ENCODE measurements around the gene PYDC2.

The PYDC2 gene

GRCh38 chr3:191461113-191461595, at the start of gene PYDC2:
TSS of gene PYDC2 (plus strand) at chr3:191461163. CDS start at chr3:191461163, 0 bp downstream.
- no peak for DNase-seq (ENCODE audit: low read depth in 2 of 2)

DNA sequence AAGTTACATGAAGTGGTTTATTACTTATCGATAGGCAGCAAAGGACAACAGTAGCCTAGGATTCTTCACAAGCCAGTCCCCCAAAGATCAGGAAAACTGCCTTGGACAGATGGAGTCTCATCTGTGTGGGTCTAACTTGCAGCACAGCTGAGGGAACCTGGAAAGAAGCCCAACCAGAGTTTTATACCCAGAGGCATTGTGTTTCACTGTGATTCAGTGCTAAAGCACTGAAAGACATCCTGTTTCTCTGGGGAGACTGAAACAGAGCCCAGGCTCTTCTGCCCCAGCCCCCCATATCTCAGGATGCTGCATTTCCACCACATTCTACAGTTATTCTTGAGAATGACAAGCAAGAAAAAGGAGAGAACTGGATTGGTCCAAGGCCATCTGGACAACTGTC, 48.2 kb upstream of the PYDC2 start:
- DNase-seq (ENCODE audit: low read depth in 2 of 2): no peak

GRCh38 chr3:191414286-191414685, 46.7 kb upstream of the PYDC2 start:
- no peak for DNase-seq (ENCODE audit: low read depth in 2 of 2)

- DNase-seq (ENCODE audit: low read depth in 2 of 2): no peak
Observed at GRCh38 chr3:191414732-191415131, 46.2 kb upstream of the PYDC2 start.

GRCh38 chr3:191415566-191415965, 45.4 kb upstream of the PYDC2 start:
- no peak for DNase-seq (ENCODE audit: low read depth in 2 of 2)

DNA sequence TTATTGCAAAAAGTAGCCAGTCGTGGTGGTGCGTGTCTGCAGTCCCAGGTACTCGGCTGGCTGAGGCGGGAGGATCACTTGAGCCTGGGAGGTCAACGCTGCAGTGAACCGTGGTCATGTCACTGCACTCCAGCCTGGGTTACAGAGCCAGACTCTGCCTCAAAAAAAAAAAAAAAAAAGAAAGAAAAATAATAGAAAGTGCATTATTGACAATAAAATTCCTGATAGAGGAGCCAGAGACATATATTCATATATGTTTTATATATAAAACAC, 43.6 kb upstream of the PYDC2 start:
- DNase-seq (ENCODE audit: low read depth in 2 of 2): no peak

GRCh38 chr3:191420771-191421170, 40.2 kb upstream of the PYDC2 start:
- DNase-seq (ENCODE audit: low read depth in 2 of 2): no peak

DNA sequence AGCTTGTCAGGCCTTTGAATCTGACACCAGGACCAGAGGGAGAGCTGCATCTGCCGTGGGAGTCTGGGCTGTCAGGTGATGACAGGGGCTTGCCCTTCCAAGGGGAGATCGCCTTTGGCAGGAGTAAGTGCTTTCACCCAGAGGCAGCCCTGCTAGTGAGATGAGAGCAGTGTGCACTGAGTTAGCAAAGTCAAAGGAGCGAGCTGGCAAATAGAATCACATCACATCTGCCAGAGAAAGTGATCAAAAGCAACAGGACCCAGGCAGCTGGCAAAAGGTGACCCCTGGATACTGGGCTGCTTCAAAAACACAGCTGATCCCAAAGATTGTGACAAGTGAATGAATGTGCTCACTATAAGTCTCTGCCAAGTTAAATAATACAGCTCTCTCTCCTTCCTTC, 36.1 kb upstream of the PYDC2 start:
- DNase-seq (ENCODE audit: low read depth in 2 of 2): no peak

DNA sequence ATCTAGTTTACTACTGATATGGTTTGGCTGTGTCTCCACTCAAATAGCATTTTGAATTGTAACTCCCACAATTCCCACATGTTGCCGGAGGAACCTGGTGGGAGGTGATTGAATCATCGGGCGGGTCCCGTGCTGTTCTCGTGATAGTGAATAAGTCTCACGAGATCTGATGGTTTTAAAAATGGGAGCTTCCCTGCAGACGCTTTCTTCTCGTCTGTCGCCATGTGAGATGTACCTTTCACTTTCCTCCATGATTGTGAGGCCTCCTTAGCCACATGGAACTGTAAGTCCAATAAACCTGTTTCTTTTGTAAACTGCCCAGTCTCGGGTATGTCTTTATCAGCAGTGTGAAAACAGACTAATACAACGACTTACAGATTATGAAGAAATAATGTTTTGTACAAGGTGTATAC, 35.6 kb upstream of the PYDC2 start:
- DNase-seq (ENCODE audit: low read depth in 2 of 2): no peak

DNA sequence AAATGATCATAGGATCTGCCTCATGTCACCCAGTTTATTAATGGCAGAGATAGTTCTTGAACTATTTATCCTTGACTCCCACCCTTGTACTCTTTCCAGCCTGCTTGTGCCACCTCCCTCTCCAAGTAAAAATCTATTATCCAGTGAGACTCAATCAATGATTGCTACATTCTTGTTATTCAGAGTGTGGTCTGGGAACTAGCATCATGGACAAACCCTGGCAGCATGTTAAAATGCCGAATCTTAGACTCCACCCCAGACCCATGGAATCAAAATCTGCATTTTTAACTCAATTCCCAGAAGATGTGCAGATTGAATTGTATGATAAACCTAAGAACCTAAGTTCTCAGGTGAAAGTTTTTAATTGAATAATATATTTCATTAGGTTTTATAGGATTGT, 34.7 kb upstream of the PYDC2 start:
- no peak for DNase-seq (ENCODE audit: low read depth in 2 of 2)

DNA sequence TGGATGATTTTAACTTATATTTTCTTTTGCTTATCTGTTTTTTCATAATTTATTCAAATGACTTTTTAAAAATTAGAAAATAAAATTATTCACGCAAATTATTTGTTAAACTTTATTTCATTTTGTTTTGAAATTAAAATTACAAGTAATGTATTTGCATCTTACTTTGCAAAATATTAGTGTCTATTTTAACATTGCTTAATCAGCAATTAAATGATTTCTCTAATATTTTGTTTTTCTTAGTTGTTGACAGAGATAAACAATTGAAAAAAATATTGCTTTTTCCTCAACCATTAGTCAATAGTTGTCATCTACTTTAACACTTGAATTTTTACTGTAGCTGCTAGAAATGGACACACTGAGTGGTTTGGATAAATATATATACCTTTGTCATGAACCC, 32.8 kb upstream of the PYDC2 start:
- DNase-seq (ENCODE audit: low read depth in 2 of 2): no peak

GRCh38 chr3:191430103-191430502, 30.9 kb upstream of the PYDC2 start:
- no peak for DNase-seq (ENCODE audit: low read depth in 2 of 2)

GRCh38 chr3:191431160-191431822, 29.7 kb upstream of the PYDC2 start:
- no peak for DNase-seq (ENCODE audit: low read depth in 2 of 2)

DNA sequence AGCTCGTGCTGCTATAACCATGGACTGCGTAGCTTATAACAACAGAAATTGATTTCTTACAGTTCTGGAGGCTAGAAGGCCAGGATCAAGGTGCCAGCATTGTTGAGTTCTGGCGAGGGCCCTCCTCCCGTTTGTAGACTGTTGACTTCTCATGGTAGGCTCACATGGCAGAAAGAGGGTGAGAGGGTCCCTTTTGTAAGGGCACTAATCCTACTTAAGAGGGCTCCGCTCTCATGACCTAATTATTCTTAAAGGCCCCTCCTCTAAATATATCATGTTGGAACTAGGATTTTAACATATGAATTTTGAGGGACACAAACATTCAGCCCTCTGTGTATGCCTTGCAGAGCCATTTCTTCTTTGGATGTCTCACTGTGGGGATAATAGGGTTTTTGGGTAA, 28.8 kb upstream of the PYDC2 start:
- no peak for DNase-seq (ENCODE audit: low read depth in 2 of 2)

DNA sequence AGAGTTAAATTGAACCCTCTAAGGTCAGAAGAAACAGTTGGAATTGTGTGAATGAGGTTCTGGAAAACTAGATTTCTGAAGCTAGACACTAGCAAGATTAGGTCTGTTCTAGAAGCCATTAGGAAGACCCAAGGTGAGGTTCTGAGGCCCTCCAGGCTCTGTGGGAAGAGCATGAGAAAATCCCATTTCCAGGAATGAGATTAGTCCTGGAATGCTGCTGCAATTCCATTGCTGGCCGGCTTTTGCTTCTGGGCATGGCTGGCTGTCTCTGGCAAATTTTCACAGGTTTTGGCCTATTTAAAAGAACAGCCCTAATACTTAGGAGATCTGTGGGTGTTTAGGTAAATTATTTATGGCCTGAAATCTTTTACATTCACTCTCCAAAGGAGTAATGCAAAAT, 26.9 kb upstream of the PYDC2 start:
- DNase-seq (ENCODE audit: low read depth in 2 of 2): no peak

GRCh38 chr3:191435981-191436380, 25.0 kb upstream of the PYDC2 start:
- no peak for DNase-seq (ENCODE audit: low read depth in 2 of 2)

DNA sequence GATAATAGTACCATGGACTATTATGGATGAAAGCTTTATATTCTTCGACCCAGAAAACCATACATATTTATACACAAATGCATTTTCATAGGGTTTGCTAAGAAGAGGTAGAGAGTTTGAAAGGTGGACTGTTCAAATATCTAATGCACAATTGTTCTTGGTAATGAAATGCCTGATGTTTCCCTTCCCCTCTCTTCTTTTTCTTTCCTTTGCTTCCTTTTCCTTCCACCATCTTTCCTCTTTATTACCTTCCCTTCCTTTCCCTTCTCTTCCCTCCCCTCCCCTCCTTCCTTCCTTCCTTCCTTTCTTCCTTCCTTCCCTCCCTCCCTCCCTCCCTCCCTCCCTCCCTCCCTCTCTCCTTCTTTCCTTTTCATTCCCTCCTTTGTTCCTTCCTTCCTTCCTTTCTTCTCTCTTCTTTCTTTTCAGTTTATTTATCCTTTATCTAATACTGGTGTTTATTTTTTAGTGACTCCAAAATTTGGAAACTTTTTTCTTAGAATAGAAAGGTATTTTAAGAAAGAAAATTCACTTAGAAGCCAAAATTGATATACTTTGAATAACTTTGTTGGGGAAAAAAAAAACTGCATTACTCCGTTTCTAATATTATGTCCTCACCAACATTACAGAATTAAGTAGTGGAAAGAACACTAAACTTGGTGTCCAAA, 22.7 kb upstream of the PYDC2 start:
- DNase-seq (ENCODE audit: low read depth in 2 of 2): no peak

DNA sequence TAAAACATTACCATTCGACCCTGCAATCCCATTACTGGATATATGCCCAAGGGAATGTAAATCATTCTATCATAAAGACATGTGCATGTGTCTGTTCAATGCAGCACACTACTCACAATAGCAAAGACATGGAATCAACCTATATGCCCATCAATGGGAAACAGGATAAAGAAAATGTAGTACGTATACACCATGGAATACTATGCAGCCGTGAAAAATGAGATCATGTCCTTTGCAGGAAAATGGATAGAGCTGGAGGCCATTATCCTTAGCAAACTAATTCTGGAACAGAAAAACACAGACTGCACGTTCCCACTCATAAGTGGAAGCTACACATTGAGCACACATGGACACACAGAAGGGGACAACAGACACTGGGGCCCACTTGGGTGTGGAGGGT, 20.4 kb upstream of the PYDC2 start:
- DNase-seq (ENCODE audit: low read depth in 2 of 2): no peak

GRCh38 chr3:191441687-191442086, 19.3 kb upstream of the PYDC2 start:
- DNase-seq (ENCODE audit: low read depth in 2 of 2): no peak

DNA sequence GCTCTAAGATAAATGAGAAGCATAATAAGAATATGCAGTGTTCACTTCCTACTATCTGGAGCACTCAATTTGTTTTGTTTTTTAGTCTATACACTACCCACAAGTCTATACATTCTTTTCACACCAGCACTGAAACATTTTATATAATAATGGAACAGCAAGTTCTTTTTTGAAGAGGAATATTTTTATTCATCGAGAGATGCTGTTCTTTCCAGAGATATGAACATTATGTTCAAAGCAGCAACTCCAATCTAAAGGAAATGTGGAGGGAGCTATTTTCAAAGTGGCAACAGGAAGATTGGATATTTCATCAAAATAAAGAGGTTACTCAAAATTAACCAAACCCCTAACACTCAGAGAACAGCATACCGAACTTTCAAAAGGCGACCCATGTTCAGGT, 16.4 kb upstream of the PYDC2 start:
- no peak for DNase-seq (ENCODE audit: low read depth in 2 of 2)

- DNase-seq (ENCODE audit: low read depth in 2 of 2): no peak
Observed at GRCh38 chr3:191449256-191449655, 11.7 kb upstream of the PYDC2 start.

DNA sequence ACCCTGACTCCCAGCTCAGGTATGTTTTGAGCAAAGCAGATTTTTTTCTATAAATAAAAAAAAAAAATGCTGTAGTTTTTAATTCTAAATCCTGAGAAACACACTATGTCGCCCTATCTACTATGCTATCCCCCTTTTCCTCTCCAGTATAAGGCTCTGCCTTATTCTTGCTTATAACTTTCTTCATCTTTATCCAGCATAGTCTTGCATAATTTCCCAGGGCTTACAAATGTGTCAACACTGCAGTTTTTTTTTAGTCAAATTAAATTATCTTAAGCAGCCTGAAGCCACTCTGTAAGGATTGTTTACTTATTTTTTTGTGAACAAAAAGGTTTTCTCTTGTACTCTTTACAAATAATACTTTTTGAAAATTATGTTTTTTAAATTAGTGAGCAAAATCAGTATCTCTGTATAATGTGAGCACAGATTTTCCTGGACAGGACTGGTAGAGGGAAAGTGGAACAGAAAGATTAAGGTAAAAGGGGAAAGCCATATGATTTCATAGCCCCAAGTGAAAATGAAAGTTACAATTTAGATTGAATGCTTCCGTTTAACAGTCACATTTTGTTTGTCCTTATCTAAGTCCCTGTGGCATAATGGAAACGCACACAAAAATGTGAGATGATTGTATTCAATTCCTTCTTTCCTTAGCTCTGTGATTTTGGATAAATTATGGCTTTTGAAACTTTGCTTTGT, 5.6 kb upstream of the PYDC2 start:
- no peak for DNase-seq (ENCODE audit: low read depth in 2 of 2)

- no peak for DNase-seq (ENCODE audit: low read depth in 2 of 2)
Observed at GRCh38 chr3:191460360-191460759, 603 bp upstream of the PYDC2 start.

Data from stimulated activated CD4-positive, alpha-beta T cell treated with anti-CD3 and anti-CD28 coated beads, Interleukin-15, amount 100 ng/mL, for 48 hours (primary cell).